Transverse colon (tissue), 4 donors: Measurements from ENCODE around the gene EPC2. TPM values are rescaled to one million over a fixed set of nuclear protein-coding genes. Genes with fewer than 3 reads are reported as not detected.

Experiments
- DNase-seq: peaks from one replicate; pipeline ENCODE4 v3.0.0-alpha.2; 2019
- H3K27ac ChIP-seq, 4 donors: fragments of 200-600 bp; sonication (generic); 2 replicates each; pipeline ENCODE4 v1.5.1; 2016 to 2018; ENCODE audit warnings: inconsistent platforms in 4 of 4
- H3K27me3 ChIP-seq: fragments of 200-600 bp; sonication (generic); 2 replicates; pipeline ENCODE4 v1.5.1; 2017; ENCODE audit warnings: inconsistent platforms
- H3K36me3 ChIP-seq, 4 donors: fragments of 200-600 bp; sonication (generic); 2 replicates each; pipeline ENCODE4 v1.5.1; 2017 to 2019; ENCODE audit warnings: inconsistent platforms in 4 of 4
- H3K4me1 ChIP-seq, 4 donors: fragments of 200-600 bp; sonication (generic); 2 replicates each; pipeline ENCODE4 v1.5.1; 2017 to 2020; ENCODE audit warnings: inconsistent platforms in 4 of 4
- H3K4me3 ChIP-seq, 4 donors: fragments of 200-600 bp; sonication (generic); 1 replicate in 1 of 4; 2 replicates in 3 of 4; pipeline versions ENCODE4 v1.5.1 to v1.6.1; 2017 to 2019; ENCODE audit warnings: inconsistent platforms in 4 of 4
- H3K9me3 ChIP-seq, 2 donors: fragments of 200-600 bp; sonication (generic); 2 replicates each; pipeline ENCODE4 v1.5.1; 2017 to 2019; ENCODE audit warnings: inconsistent platforms in 2 of 2
- CTCF ChIP-seq, 5 experiments: fragments of 200-600 bp in 3 of 5; fragments of 450-650 bp in 2 of 5; sonication (generic) in 3 of 5; IDR thresholded peaks; 1 replicate in 2 of 5; 2 replicates in 3 of 5; pipeline ENCODE4 v1.5.1; 2016 to 2017; ENCODE audit warnings: antibody characterized with exemption in 5 of 5, inconsistent platforms in 3 of 5, mild to moderate bottlenecking in 2 of 5, moderate library complexity in 1 of 5
- EP300 ChIP-seq: sonication (generic); formaldehyde crosslinking; IDR thresholded peaks from one replicate; pipeline ENCODE4 v1.6.1; 2017; ENCODE audit warnings: antibody characterized with exemption, low read depth
- POLR2A ChIP-seq: fragments of 450-650 bp; IDR thresholded peaks from one replicate; pipeline ENCODE4 v1.6.1; 2016; ENCODE audit warnings: antibody characterized with exemption, mild to moderate bottlenecking, moderate library complexity
- POLR2AphosphoS5 ChIP-seq, 3 donors: sonication (generic); formaldehyde crosslinking; IDR thresholded peaks; one replicate each; pipeline ENCODE4 v1.6.1; 2016; ENCODE audit warnings: antibody characterized with exemption in 3 of 3
- WGBS, 2 donors: methylation state at CpG; one replicate each; pipeline ENCODE4 v1.1.5; 2018; ENCODE audit warnings: low coverage in 1 of 2; 5-methylcytosine and 5-hydroxymethylcytosine counted together
- in situ Hi-C, 4 donors: fragments of 200-750 bp; cut with MboI; loops; one replicate each; pipeline versions ENCODE4 v1.15.0 to v1.15.1; 2017; ENCODE audit warnings: low sequenced_read_pairs in 3 of 4, low pct_ligation_motif_present in 1 of 4, low pct_unique_long_range_greater_than_20kb in 1 of 4
- intact Hi-C: fragments of 100-400 bp; cut with DNase I; formaldehyde crosslinking; loops from one replicate; pipeline ENCODE4 v1.15.1; 2023; ENCODE audit warnings: low total_unique reads
- total RNA-seq, 4 donors: library from RNA; depleted of rRNA; stranded (reverse); fragments of >200 nt; gene quantifications; one replicate each; pipeline ENCODE4 v1.1.0, GENCODE V29; 2016

Gene EPC2
- total RNA-seq, 4 donors from 2014 or later: 18.3 to 40.4 (median 25.7) TPM

GRCh38 chr2:148742373-148742772 is 97.8 kb downstream of the EPC2 start:
- no peak overlapping the region for H3K4me3 ChIP-seq
- peaks cover 0 to 20% (median 4%) of the 10 kb centered on the region in 4 donors for H3K4me1 ChIP-seq
- TF ChIP-seq CTCF (IDR thresholded peaks at IDR 0.05) (no peak), POLR2AphosphoS5 (IDR thresholded peaks at IDR 0.05) (no peak), EP300 (no peak), POLR2A (no peak)
- no peak for DNase-seq
- intact Hi-C loops: no loop called here
- no peaks in the 10 kb centered on the region for H3K36me3 ChIP-seq
- in situ Hi-C loops: no loop called here
- no peak overlapping the region for H3K27ac ChIP-seq
- WGBS, 2 donors: 88 to 95% methylated on average over 2 to 4 of the region's 4 CpGs
- no peaks in the 10 kb centered on the region for H3K9me3 ChIP-seq
- no peaks in the 10 kb centered on the region for H3K27me3 ChIP-seq

GRCh38 chr2:148745151-148745851 is 100.8 kb downstream of the EPC2 start:
- in situ Hi-C loops: no loop called here
- no peaks in the 10 kb centered on the region for H3K27me3 ChIP-seq
- intact Hi-C loops: no loop called here
- no peaks in the 10 kb centered on the region for H3K9me3 ChIP-seq
- DNase-seq: no peak
- WGBS, 2 donors: 96 to 100% methylated on average over 3 of the region's 3 CpGs
- H3K4me1 ChIP-seq: peaks cover 0 to 29% (median 4%) of the 10 kb centered on the region in 4 donors
- no peaks in the 10 kb centered on the region for H3K36me3 ChIP-seq
- H3K4me3 ChIP-seq: no peak overlapping the region
- TF ChIP-seq CTCF (IDR thresholded peaks at IDR 0.05): no peak
- TF ChIP-seq EP300: no peak
- TF ChIP-seq POLR2A: no peak
- no peak for TF ChIP-seq POLR2AphosphoS5 (IDR thresholded peaks at IDR 0.05)
- no peak overlapping the region for H3K27ac ChIP-seq

GRCh38 chr2:148746973-148747372 is 102.4 kb downstream of the EPC2 start:
- DNase-seq: no peak
- WGBS, 2 donors: 41 to 63% methylated on average over 1 of the region's 1 CpG
- intact Hi-C loops: no loop called here
- Histone ChIP-seq H3K4me1 (peaks cover 0 to 32% (median 4%) of the 10 kb centered on the region in 4 donors), H3K4me3 (no peak overlapping the region), H3K27me3 (no peaks in the 10 kb centered on the region), H3K36me3 (no peaks in the 10 kb centered on the region), H3K9me3 (no peaks in the 10 kb centered on the region), H3K27ac (no peak overlapping the region)
- in situ Hi-C loops: no loop called here
- TF ChIP-seq CTCF (IDR thresholded peaks at IDR 0.05): no peak
- no peak for TF ChIP-seq POLR2AphosphoS5 (IDR thresholded peaks at IDR 0.05)
- TF ChIP-seq EP300: no peak
- TF ChIP-seq POLR2A: no peak

GRCh38 chr2:148751907-148752306 is 107.4 kb downstream of the EPC2 start:
- DNase-seq: no peak
- no peaks in the 10 kb centered on the region for H3K9me3 ChIP-seq
- no peak overlapping the region for H3K4me3 ChIP-seq
- H3K36me3 ChIP-seq: peaks cover 0 to 8% (median 0%) of the 10 kb centered on the region in 4 donors
- in situ Hi-C loops: no loop called here
- 93% methylated on average over 4 of the region's 4 CpGs for WGBS, 2 donors
- no peak overlapping the region for H3K27ac ChIP-seq
- no peaks in the 10 kb centered on the region for H3K27me3 ChIP-seq
- TF ChIP-seq POLR2A (no peak), EP300 (no peak), POLR2AphosphoS5 (IDR thresholded peaks at IDR 0.05) (no peak), CTCF (IDR thresholded peaks at IDR 0.05) (no peak)
- H3K4me1 ChIP-seq: peaks cover 0 to 17% (median 0%) of the 10 kb centered on the region in 4 donors
- intact Hi-C loops: no loop called here
